Body of pancreas (tissue), 4 donors: ENCODE results near the gene TCOF1.

Source experiments
- CTCF ChIP-seq, 7 experiments: fragments of 450-650 bp in 4 of 7; fragments of 200-600 bp in 3 of 7; sonication (generic) in 3 of 7; IDR thresholded peaks; one replicate each; pipeline ENCODE4 v1.5.1; 2016 to 2019; ENCODE audit warnings: antibody characterized with exemption in 7 of 7
- POLR2A ChIP-seq, 3 donors: fragments of 450-650 bp; IDR thresholded peaks; one replicate each; pipeline ENCODE4 v1.6.1; 2016; ENCODE audit warnings: antibody characterized with exemption in 3 of 3, mild to moderate bottlenecking in 2 of 3

- TF ChIP-seq CTCF (IDR thresholded peaks at IDR 0.05) (no peak), POLR2A (IDR thresholded peaks at IDR 0.05) (no peak)
Measured at GRCh38 chr5:150313921-150314716, 43.4 kb upstream of the TCOF1 start.
